ENCODE data around the gene ACTL6B. TPM values are rescaled to one million over a fixed set of nuclear protein-coding genes. Genes with fewer than 3 reads are reported as not detected.
A peak's percentile ranks its signal among the peaks of the same experiment; 100 is the strongest.

ACTL6B gene
- total RNA-seq, 1 experiment from 2014 or later, result 0.14 TPM

- in situ Hi-C loops (cut with HindIII; ENCODE audit: low sequenced_read_pairs), result no loop called here
- no peak for DNase-seq (ENCODE audit: low spot score)
Observed at GRCh38 chr7:100609958-100610357, 46.3 kb downstream of the ACTL6B start.

- in situ Hi-C loops (cut with HindIII; ENCODE audit: low sequenced_read_pairs), result no loop called here
- DNase-seq (ENCODE audit: low spot score), result no peak
Observed at GRCh38 chr7:100607111-100607510, 49.1 kb downstream of the ACTL6B start.

GRCh38 chr7:100606313-100606712 is 49.9 kb downstream of the ACTL6B start:
- no peak for DNase-seq (ENCODE audit: low spot score)
- in situ Hi-C loops (cut with HindIII; ENCODE audit: low sequenced_read_pairs), result no loop called here

- in situ Hi-C loops (cut with HindIII; ENCODE audit: low sequenced_read_pairs), result no loop called here
- peak; percentile 24 for DNase-seq (ENCODE audit: low spot score)
Observed at GRCh38 chr7:100604976-100605911, 51.0 kb downstream of the ACTL6B start.

- DNase-seq (ENCODE audit: low spot score), result peak; percentile 75
- in situ Hi-C loops (cut with HindIII; ENCODE audit: low sequenced_read_pairs), result no loop called here
Observed at GRCh38 chr7:100604028-100604975, 51.9 kb downstream of the ACTL6B start.

GRCh38 chr7:100603726-100604027 is 52.6 kb downstream of the ACTL6B start:
- in situ Hi-C loops (cut with HindIII; ENCODE audit: low sequenced_read_pairs), result no loop called here
- peak; percentile 47 for DNase-seq (ENCODE audit: low spot score)

- peak; percentile 27 for DNase-seq (ENCODE audit: low spot score)
- in situ Hi-C loops (cut with HindIII; ENCODE audit: low sequenced_read_pairs), result no loop called here
Observed at GRCh38 chr7:100602889-100603725, 53.1 kb downstream of the ACTL6B start.

- in situ Hi-C loops (cut with HindIII; ENCODE audit: low sequenced_read_pairs), result no loop called here
- no peak for DNase-seq (ENCODE audit: low spot score)
Observed at GRCh38 chr7:100600730-100601038, 55.6 kb downstream of the ACTL6B start.

GRCh38 chr7:100599911-100600729 is 56.1 kb downstream of the ACTL6B start:
- in situ Hi-C loops (cut with HindIII; ENCODE audit: low sequenced_read_pairs), result no loop called here
- DNase-seq (ENCODE audit: low spot score), result no peak

- in situ Hi-C loops (cut with HindIII; ENCODE audit: low sequenced_read_pairs), result no loop called here
- DNase-seq (ENCODE audit: low spot score), result no peak
Observed at GRCh38 chr7:100598425-100598824, 57.8 kb downstream of the ACTL6B start.

- in situ Hi-C loops (cut with HindIII; ENCODE audit: low sequenced_read_pairs), result no loop called here
- no peak for DNase-seq (ENCODE audit: low spot score)
Observed at GRCh38 chr7:100595188-100595587, 61.1 kb downstream of the ACTL6B start.

Other genes with a start within 250 kb of the ACTL6B start
- gene ZCWPW1, start 227.7 kb downstream of the ACTL6B start, total RNA-seq (2014; rRNA removed; shearing (Covaris generic)), result 0.54 and 0.62 TPM in 2 replicates
- gene MEPCE, start 226.6 kb downstream of the ACTL6B start, total RNA-seq (2014; rRNA removed; shearing (Covaris generic)), result 42.5 and 57.7 TPM in 2 replicates
- gene PPP1R35, start 220.0 kb downstream of the ACTL6B start, total RNA-seq (2014; rRNA removed; shearing (Covaris generic)), result 56.1 and 59.4 TPM in 2 replicates
- not detected in 2 replicates for gene SPACDR, start 192.2 kb downstream of the ACTL6B start, total RNA-seq (2014; rRNA removed; shearing (Covaris generic))
- 80.1 and 118 TPM in 2 replicates for gene TSC22D4, start 177.2 kb downstream of the ACTL6B start, total RNA-seq (2014; rRNA removed; shearing (Covaris generic))
- 17.3 and 23.0 TPM in 2 replicates for gene NYAP1, start 172.5 kb downstream of the ACTL6B start, total RNA-seq (2014; rRNA removed; shearing (Covaris generic))
- 42.3 and 47.0 TPM in 2 replicates for gene AGFG2, start 117.2 kb downstream of the ACTL6B start, total RNA-seq (2014; rRNA removed; shearing (Covaris generic))
- not detected in 2 replicates for gene SAP25, start 82.5 kb downstream of the ACTL6B start, total RNA-seq (2014; rRNA removed; shearing (Covaris generic))
- gene LRCH4, start 70.3 kb downstream of the ACTL6B start, total RNA-seq (2014; rRNA removed; shearing (Covaris generic)), result 6.5 and 12.1 TPM in 2 replicates
- 0.78 TPM in 1 of 2 replicates, not detected in the other for gene FBXO24, start 70.1 kb downstream of the ACTL6B start, total RNA-seq (2014; rRNA removed; shearing (Covaris generic))
- 72.9 and 82.8 TPM in 2 replicates for gene PCOLCE, start 54.1 kb downstream of the ACTL6B start, total RNA-seq (2014; rRNA removed; shearing (Covaris generic))
- gene MOSPD3, start 43.9 kb downstream of the ACTL6B start, total RNA-seq (2014; rRNA removed; shearing (Covaris generic)), result 12.9 and 52.9 TPM in 2 replicates
- 1.1 and 1.7 TPM in 2 replicates for gene TFR2, start 14.9 kb downstream of the ACTL6B start, total RNA-seq (2014; rRNA removed; shearing (Covaris generic))
- gene GNB2, start 17.3 kb upstream of the ACTL6B start, total RNA-seq (2014; rRNA removed; shearing (Covaris generic)), result 232 and 241 TPM in 2 replicates
- 20.6 and 28.1 TPM in 2 replicates for gene GIGYF1, start 37.8 kb upstream of the ACTL6B start, total RNA-seq (2014; rRNA removed; shearing (Covaris generic))
- gene POP7, start 49.7 kb upstream of the ACTL6B start, total RNA-seq (2014; rRNA removed; shearing (Covaris generic)), result 116 and 136 TPM in 2 replicates
- not detected in 2 replicates for gene EPO, start 64.0 kb upstream of the ACTL6B start, total RNA-seq (2014; rRNA removed; shearing (Covaris generic))
- gene ZAN, start 77.1 kb upstream of the ACTL6B start, total RNA-seq (2014; rRNA removed; shearing (Covaris generic)), result not detected in 2 replicates
- gene EPHB4, start 171.1 kb upstream of the ACTL6B start, total RNA-seq (2014; rRNA removed; shearing (Covaris generic)), result 86.6 and 107 TPM in 2 replicates
- 15.8 and 25.8 TPM in 2 replicates for gene SLC12A9, start 196.3 kb upstream of the ACTL6B start, total RNA-seq (2014; rRNA removed; shearing (Covaris generic))
- 360 and 395 TPM in 2 replicates for gene TRIP6, start 210.9 kb upstream of the ACTL6B start, total RNA-seq (2014; rRNA removed; shearing (Covaris generic))
- gene SRRT, start 218.7 kb upstream of the ACTL6B start, total RNA-seq (2014; rRNA removed; shearing (Covaris generic)), result 92.2 and 134 TPM in 2 replicates
- 2.5 and 3.6 TPM in 2 replicates for gene UFSP1, start 233.3 kb upstream of the ACTL6B start, total RNA-seq (2014; rRNA removed; shearing (Covaris generic))
- gene ACHE, start 239.4 kb upstream of the ACTL6B start, total RNA-seq (2014; rRNA removed; shearing (Covaris generic)), result 3.6 and 5.0 TPM in 2 replicates

Measured in G401 (cell line).